ENCODE results near the gene IL9.

- TF ChIP-seq POLR2A (IDR thresholded peaks at IDR 0.05) (no peak), EP300 (IDR thresholded peaks at IDR 0.05) (no peak)
- TF ChIP-seq, protein P1, sequence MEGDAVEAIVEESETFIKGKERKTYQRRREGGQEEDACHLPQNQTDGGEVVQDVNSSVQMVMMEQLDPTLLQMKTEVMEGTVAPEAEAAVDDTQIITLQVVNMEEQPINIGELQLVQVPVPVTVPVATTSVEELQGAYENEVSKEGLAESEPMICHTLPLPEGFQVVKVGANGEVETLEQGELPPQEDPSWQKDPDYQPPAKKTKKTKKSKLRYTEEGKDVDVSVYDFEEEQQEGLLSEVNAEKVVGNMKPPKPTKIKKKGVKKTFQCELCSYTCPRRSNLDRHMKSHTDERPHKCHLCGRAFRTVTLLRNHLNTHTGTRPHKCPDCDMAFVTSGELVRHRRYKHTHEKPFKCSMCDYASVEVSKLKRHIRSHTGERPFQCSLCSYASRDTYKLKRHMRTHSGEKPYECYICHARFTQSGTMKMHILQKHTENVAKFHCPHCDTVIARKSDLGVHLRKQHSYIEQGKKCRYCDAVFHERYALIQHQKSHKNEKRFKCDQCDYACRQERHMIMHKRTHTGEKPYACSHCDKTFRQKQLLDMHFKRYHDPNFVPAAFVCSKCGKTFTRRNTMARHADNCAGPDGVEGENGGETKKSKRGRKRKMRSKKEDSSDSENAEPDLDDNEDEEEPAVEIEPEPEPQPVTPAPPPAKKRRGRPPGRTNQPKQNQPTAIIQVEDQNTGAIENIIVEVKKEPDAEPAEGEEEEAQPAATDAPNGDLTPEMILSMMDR (IDR thresholded peaks at IDR 0.05), result no peak
These were observed 14.4 kb downstream of the IL9 start for GRCh38 chr5:135881244-135881643.
